Activated gamma-delta T cell treated with Interleukin-2 at 50 U/mL for 16 hours (primary cell): ENCODE results near the gene DNAJC4.

Experiments
- DNase-seq: peaks from one replicate; pipeline ENCODE4 v3.0.0-alpha.2; 2020

DNAJC4 gene

DNA sequence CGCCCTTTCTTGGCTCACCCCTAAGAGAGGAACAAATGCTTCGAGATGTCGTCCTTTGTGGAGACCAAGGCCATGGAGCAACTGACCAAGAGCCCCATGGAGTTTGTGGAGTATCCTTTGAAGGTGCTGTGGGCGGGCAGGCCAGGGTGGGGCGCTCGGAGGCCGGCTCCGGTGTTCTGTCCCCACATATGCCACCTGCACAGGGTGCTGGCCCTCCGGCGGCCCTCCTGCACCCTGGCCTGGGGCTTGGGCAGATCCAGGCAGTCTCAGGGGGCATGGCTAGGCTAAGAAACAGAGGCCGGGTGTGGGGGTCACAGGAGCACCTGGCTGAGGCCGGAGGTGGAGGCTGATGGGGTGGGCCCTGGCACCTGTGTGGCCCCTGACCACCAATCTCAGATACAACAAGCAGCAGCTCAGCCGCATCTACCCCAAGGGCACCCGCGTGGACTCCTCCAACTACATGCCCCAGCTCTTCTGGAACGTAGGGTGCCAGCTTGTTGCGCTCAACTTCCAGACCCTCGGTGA is 31.3 kb downstream of the DNAJC4 start:
- DNase-seq, result no peak

DNA sequence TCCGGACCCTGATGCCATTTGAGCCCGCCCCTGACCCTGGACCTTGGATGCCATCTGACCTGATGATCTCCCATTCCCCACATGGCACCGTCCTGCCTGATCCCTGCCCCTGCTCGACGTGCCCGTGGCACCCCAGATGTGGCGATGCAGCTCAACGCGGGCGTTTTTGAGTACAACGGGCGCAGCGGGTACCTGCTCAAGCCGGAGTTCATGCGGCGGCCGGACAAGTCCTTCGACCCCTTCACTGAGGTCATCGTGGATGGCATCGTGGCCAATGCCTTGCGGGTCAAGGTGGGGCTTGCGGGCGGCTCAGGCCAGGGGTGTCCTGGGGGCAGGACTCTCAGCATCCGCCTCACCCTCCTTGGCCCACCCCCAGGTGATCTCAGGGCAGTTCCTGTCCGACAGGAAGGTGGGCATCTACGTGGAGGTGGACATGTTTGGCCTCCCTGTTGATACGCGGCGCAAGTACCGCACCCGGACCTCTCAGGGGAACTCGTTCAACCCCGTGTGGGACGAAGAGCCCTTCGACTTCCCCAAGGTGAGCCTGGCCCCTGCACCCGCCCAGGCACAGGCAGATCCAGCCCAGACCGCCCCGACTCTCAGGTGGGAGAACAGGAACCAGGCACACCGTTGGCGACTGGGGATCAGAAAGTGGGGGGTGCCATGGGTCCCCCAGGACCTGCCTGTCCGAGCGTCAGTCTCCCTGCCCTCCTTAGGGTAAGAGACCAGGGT is 32.1 kb downstream of the DNAJC4 start:
- no peak for DNase-seq

GRCh38 chr11:64263021-64263946 is 32.9 kb downstream of the DNAJC4 start:
- DNase-seq, result no peak

DNA sequence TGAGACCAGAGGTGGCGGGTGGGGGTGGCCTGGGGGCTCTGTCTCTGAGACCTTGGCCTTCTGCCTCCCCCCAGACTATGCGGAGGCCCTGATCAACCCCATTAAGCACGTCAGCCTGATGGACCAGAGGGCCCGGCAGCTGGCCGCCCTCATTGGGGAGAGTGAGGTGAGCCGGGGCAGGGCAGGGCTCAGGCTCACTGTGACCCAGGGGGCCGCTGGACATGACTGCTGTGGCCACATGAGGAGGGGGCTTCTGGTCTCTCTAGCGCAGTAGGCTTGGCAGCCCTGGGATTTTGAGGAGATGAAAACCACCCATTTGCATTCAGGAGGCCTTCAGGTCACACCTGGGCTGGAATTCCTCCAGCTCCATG is 33.6 kb downstream of the DNAJC4 start:
- no peak for DNase-seq

GRCh38 chr11:64264371-64264852 is 34.1 kb downstream of the DNAJC4 start:
- DNase-seq, result no peak

DNA sequence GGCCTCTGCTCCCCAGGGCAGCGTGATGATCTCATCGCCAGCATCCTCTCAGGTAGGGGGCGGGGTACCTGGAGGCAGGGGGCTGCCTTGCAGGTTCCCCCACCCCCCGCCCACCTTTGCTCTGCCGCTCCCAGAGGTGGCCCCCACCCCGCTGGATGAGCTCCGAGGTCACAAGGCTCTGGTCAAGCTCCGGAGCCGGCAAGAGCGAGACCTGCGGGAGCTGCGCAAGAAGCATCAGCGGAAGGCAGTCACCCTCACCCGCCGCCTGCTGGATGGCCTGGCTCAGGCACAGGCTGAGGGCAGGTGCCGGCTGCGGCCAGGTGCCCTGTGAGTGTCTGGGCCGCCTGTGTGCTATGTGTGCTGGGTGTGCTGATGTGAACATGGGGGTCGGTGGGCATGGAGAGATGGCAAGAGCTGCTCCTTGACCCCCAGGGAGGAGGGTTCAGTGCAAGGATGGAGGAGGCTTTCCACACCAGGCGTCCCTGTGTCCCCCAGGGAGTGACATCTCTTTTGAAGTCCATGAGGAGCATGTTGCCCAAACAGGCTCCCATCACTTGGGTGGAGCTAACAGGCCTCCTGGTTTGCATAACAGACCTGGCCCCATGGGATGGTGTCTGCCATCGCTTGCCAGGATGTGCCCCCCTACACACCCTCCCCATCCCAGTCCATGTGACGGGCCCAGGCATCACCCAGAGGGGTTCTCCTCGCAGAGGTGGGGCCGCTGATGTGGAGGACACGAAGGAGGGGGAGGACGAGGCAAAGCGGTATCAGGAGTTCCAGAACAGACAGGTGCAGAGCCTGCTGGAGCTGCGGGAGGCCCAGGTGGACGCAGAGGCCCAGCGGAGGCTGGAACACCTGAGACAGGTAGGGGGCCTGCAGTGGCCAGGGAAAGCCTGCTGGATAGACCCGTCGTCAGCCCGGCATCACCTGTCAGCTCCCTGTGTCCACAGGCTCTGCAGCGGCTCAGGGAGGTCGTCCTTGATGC is 35.1 kb downstream of the DNAJC4 start:
- DNase-seq, result no peak

- no peak for DNase-seq
These were observed 36.0 kb downstream of the DNAJC4 start for GRCh38 chr11:64266339-64266738.

- no peak for DNase-seq
These were observed 37.0 kb downstream of the DNAJC4 start for GRCh38 chr11:64267207-64267945.

DNA sequence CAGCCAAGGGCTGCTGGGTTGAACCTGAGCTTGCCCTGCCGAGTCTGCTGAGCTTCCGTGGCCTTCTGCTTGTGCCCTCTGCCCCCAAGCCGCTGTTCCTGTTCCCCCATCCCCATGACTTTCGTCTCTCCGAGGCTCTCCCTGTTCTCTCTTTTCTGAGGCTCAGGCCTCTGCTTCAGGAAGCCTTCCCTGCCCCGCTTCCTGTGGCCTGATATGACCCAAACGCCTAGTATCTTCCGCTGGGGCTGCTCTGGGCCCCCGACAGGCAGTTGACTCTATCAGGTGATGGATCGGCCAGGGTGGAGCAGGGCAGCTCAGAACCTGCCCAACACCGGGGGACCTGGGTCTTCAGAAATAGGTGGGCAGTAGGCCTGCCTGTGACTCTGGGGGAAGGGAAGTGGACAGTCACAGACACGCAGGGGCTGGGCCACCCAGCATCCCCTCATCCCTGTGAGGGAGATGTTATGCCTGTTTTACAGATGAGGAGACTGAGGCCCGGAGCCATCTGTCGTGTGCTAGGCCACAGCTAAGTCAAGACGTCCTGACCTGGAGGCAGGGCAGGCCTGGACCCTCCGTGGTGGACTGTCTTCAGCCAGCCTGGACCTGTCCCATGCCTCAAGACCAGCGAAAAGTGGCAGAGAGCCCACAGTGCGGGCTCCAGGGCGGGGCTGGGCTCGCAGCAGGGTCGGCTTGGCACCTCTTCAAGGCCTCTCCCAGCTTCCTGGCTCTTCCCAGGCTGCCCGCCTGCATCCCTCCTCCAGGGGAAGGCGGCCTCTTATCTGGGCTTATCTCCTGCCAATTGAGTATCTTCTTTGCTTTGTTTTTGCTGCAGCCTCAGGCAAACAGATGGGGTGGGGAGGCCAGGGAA is 37.9 kb downstream of the DNAJC4 start:
- DNase-seq, result no peak

- DNase-seq, result peak; percentile 29
These were observed 38.7 kb downstream of the DNAJC4 start for GRCh38 chr11:64268893-64269539.

DNA sequence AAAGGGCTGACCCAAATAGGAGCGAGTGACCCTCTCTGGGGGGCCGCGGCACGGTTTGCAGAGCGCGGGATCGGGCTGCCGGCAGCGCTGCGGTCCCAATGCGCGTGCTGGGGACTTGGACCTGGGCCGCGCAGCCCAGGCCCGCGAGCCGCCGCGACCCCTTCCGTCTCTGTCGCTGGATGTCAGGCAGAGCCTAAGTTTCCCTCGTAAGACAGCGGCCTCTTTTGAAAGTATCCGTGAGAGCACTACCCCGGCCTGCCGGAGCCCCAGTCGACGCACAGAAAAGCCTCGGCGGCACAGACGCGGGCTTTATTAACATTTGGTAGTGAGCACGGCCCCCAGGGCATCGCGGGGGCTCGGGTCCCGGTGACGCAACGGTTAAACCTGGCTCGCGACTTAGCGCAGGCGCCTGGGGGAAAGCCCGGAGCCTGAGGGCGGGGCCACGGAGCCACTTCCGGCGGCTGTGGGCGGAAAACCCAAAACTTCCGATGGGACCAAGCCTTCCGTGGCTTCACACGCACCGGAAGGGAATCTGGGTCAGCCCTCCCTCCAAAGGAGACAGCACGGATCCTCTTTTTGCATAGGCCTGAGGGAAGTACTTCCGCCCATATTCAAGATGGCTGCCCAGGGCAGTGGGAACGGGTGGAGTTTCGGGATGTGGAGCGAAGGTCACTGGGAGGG is 39.3 kb downstream of the DNAJC4 start:
- DNase-seq, result peak; percentile 97

GRCh38 chr11:64275031-64275800 is 44.9 kb downstream of the DNAJC4 start:
- no peak for DNase-seq

- DNase-seq, result no peak
These were observed 45.5 kb downstream of the DNAJC4 start for GRCh38 chr11:64275841-64276240.

- DNase-seq, result no peak
These were observed 46.5 kb downstream of the DNAJC4 start for GRCh38 chr11:64276653-64277431.

- no peak for DNase-seq
These were observed 48.3 kb downstream of the DNAJC4 start for GRCh38 chr11:64278576-64279190.

DNA sequence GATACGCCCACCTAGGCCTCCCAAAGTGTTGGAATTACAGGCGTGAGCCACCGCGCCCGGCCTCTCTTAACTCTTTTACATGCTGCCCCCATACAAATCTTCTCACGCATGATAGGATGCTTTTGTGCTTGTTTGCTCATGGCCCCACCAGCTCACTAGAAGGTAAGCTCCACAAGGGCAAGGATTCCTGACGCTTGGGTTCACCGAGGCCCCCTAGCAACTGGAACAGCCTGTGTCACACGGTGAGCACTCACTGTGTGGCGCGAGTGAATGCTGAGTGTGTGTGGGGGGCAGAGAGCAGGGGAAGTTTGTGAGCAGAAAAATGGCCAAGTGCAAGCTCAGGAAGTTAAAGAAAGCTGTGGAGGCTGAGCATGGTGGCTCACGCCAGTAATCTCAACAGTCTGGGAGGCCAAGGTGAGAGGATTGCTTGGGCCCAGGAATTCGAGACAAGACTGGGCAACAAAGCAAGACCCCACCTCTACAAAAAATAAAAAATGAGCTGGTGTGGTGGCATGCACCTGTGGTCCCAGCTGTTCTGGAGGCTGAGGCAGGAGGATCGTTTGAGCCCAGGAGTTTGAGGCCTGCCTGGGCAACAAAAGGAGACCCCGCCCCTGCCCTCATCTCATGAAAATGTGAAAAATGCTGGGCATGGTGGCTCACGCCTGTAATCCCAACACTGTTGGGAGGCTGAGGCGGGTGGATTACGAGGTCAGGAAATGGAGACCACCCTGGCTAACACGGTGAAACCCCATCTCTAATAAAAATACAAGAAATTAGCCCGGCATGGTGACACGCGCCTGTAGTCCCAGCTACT is 51.8 kb downstream of the DNAJC4 start:
- DNase-seq, result no peak

DNA sequence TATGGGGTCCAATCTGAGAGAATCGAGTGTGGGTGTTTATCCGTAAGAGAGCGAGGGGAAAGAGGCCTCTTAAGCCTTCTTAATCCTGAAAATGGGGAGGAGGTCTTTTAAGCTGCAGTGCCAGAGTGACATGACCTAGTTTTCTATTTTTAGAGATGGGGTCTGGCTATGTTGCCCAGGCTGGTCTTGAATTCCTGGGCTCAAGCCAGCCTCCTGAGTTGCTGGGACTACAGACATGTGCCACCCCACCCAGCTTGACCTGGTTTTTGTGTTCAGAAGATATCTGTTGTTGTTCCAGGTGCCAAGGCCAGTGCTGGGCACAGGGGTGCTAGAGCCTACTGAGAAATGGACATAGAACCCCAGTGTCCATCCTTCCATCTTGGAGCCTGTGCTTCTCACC is 52.7 kb downstream of the DNAJC4 start:
- DNase-seq, result no peak
